HG02610 (cell line): ENCODE data around the gene ARPC1A.
"Not testable (repeated sequence)": the region's sequence is repeated elsewhere in the genome, so short reads cannot be mapped to it uniquely, and the experiment has no call there.

Experiments
- ATAC-seq: cut with Tn5 transposase; IDR thresholded peaks from one replicate; pipeline ENCODE4 v1.9.1; 2021; ENCODE audit warnings: mild to moderate bottlenecking, moderate library complexity; ENCODE audit not compliant: unreplicated experiment

Gene ARPC1A

DNA sequence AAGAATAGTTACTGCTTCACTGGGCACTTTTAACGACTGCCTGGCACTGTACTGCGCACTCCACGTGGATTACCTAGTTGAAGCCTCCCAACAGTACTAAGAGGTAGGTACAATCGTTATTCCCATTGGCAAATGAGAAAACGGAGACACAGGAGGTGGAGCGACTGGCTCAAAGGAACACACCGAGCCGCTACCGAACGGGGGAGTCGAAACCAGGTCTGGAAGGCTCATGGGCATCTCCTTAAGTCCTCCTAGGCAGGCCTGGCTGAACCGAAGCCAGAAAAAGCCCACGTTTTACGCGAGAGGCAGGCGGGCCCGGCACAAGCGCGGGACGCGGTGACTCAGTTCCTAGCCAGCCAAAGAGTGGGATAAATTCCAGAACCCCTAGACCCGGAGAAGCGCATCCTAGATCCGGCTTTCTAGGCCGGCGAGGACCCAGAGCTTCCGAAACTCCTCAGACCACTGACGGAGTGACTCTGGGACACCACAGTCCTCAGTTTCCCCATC, 82.2 kb downstream of the ARPC1A start:
- ATAC-seq, result peak; percentile 7

DNA sequence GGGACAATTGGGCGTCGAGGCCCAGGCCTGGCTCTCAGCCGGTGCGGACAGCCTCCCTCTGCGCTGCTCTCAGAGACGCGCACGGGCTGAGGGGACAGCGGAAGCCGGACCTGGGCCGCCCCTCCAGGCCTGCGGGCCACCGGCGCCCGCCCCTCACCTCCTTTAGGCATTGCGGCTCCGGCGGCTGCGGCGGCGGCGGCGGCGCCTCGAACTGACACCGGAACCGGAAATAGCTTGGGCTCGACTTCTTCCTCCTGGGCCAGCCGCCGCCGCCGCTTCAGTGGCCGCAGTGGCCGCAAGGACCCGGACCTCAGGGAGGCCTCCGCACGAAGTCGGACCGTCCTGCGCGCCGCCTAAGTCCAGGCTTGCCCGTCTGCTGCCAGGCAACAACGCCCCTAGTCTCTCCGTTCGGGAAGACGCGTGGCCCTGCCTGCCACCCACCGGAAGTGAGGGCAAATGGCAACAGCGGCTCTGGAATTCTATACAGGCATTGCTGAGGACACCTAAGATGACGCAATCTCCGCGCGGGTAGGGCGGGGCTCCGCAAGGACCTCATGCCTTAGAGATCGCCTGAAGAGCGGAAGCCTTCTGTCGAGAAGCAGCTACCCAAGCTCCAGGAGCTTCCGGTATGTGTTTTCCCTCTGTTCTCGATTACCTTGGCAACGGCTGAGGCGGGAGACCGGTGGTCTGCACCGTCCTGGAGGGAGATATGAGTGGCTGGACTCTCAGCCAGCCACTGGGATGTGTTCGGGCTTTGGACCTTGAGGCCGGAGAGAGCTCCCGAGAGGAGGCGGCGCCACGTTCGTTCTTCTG, 82.9 kb downstream of the ARPC1A start, which contains the start of the genes BUD31 and PDAP1:
TSS of gene BUD31 (plus strand) at position 591 of the 813 bp plus-strand sequence. CDS start 2,124 bp downstream, outside the sequence.
TSS of gene PDAP1 (minus strand) at position 219 of the 813 bp plus-strand sequence. CDS start at position 170, 49 bp downstream.
- ATAC-seq, result peak; percentile 79

DNA sequence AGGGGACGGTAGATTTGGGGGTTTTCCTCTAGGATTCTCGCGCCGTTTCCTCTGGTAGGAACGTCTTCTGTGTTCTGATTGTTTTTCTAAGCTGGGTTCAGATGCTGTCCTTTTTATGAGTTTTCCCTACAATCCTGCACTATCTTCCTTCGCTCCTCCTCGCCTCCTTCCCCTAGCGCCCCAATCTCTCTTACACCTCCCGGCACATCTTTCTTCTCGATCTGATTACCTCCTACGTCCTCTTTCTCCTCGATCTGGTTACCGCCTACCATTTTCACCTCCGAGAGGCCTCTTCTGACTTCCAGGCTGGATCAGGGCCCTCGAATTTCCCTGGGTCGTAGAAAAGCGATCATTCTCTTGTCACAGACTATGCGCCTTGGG, 83.5 kb downstream of the ARPC1A start:
- ATAC-seq, result no peak

DNA sequence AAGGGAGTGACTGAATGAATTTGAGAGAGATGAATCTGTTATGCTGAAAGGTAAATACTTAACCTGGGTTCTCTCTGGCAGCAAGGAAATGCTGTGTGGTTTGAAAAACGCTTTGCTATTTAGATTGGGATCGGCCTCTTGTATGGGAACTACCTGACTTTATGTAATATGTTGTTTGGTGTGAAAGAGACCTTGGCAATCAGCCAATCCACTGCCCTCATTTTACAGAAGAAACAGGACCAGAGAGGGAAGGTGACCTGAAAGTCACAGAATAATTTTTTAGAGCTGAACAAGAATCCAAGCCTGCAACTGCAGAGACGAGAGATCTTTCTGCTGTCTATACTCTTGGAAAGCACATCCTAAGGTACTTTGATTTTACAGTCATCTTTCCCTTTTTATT, 84.1 kb downstream of the ARPC1A start:
- ATAC-seq, result no peak

DNA sequence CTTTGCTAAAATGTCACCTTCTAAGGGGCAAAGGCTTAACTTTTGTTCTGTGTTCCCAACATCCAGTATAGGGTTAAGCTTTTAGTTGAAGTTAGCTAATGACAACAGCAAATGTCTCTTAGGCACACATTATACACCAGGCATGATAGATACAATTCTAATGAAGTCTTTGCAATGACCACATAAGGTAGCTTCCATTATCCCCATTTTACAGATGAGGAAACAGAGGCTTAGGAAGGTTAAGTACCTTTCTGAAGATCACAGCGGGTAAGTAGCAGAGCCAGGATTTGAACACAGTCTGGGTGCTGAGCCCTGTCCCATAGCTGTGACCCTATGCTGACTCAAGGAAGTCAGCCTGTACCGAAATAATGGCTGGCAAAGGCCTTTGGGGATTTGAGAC, 84.9 kb downstream of the ARPC1A start:
- ATAC-seq, result no peak

DNA sequence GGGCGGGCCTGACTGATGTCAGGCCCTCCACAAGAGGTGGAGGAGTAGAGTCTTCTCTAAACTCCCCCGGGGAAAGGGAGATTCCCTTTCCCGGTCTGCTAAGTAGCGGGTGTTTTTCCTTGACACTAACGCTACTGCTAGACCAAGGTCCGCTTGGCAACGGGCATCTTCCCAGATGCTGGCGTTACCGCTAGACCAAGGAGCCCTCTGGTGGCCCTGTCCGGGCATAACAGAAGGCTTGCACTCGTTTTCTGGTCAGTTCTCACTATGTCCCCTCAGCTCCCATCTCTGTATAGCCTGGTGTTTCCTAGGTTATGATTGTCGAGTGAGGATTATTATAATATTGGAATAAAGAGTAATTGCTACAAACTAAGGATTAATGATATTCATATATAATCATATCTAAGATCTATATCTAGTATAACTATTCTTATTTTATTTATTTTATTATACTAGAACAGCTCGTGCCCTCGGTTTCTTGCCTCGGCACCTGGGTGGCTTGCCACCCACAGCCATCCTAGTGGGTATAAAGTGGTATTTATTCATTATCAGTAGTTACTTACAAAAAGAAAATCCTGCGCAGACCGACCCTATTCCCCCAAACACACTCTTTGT, 89.9 kb downstream of the ARPC1A start:
- not testable (repeated sequence) for ATAC-seq
